ENCODE results near the gene UGT1A9. TPM values are rescaled to one million over a fixed set of nuclear protein-coding genes. Genes with fewer than 3 reads are reported as not detected.
"Not testable (repeated sequence)": the region's sequence is repeated elsewhere in the genome, so short reads cannot be mapped to it uniquely, and the experiment has no call there.

The UGT1A9 gene
- total RNA-seq, 1 donor from 2014 or later: not detected

- H3K9me3 Mint-ChIP-seq (ENCODE audit: unreplicated experiment): peaks cover 1% of the 10 kb centered on the region
- no peak for DNase-seq
- no peaks in the 10 kb centered on the region for H3K4me1 Mint-ChIP-seq (ENCODE audit: low read depth, unreplicated experiment)
- H3K27me3 Mint-ChIP-seq (ENCODE audit: unreplicated experiment): no peaks in the 10 kb centered on the region
- no peak overlapping the region for H3K4me3 Mint-ChIP-seq (ENCODE audit: unreplicated experiment)
- H3K36me3 Mint-ChIP-seq (ENCODE audit: unreplicated experiment): no peaks in the 10 kb centered on the region
- no peak overlapping the region for H3K27ac Mint-ChIP-seq (ENCODE audit: unreplicated experiment)
- no peak for TF ChIP-seq CTCF (IDR thresholded peaks at IDR 0.05; ENCODE audit: partially characterized antibody, unreplicated experiment)
These were observed 22.3 kb downstream of the UGT1A9 start for GRCh38 chr2:233693963-233694362.

DNA sequence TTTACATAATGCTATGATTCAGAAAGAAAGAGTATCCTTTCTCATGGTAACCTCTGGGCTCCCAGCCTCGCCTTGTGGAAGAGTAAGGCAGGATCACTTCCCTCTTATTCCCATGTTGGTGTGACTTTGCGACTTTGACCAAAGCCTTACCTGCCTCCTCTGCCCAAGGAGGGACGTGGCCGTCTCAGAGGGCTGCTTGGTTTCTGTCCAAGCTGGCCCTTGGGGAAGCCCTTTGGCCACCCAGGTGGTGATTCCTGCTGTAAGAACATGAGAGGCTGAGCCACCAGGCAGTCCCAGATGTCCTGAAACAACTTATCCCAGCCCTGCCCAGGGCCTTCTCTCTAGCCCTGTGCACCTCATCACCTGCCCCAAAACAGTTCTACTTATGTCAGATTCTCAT is 27.0 kb downstream of the UGT1A9 start:
- no peaks in the 10 kb centered on the region for H3K9me3 Mint-ChIP-seq (ENCODE audit: unreplicated experiment)
- H3K27ac Mint-ChIP-seq (ENCODE audit: unreplicated experiment): no peak overlapping the region
- H3K27me3 Mint-ChIP-seq (ENCODE audit: unreplicated experiment): no peaks in the 10 kb centered on the region
- H3K4me1 Mint-ChIP-seq (ENCODE audit: low read depth, unreplicated experiment): no peaks in the 10 kb centered on the region
- H3K4me3 Mint-ChIP-seq (ENCODE audit: unreplicated experiment): no peak overlapping the region
- H3K36me3 Mint-ChIP-seq (ENCODE audit: unreplicated experiment): no peaks in the 10 kb centered on the region
- TF ChIP-seq CTCF (IDR thresholded peaks at IDR 0.05; ENCODE audit: partially characterized antibody, unreplicated experiment): no peak
- DNase-seq: no peak

DNA sequence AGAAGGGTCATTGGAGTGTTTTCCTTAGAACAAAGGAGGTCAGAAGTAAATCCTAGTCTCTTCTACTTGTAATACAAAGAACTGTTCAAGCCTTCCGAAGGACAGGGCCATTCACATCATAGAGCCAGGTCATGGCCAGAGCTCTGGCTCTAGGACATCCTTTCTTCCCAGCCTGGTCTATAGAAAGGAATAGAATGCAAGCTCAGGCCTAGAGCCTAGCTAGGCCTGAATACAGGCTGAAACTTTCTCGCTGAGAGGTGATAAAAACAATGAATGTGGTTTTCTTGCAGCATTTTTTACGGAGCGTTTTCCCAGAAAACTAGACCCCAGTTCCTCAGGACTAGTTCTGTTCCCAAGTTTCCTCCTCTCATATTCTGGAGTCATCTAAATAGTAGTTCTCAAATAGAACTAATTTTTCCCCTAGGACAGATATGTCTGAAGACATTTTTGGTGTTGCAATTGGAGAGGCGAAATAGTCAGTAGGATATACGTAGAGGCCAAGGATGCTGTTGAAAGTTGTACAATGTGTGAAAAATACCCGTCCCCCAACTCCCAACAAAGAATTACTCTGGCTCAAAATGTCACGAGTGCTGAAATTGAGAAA is 27.8 kb downstream of the UGT1A9 start:
- no peaks in the 10 kb centered on the region for H3K27me3 Mint-ChIP-seq (ENCODE audit: unreplicated experiment)
- no peaks in the 10 kb centered on the region for H3K36me3 Mint-ChIP-seq (ENCODE audit: unreplicated experiment)
- no peaks in the 10 kb centered on the region for H3K4me1 Mint-ChIP-seq (ENCODE audit: low read depth, unreplicated experiment)
- no peak overlapping the region for H3K27ac Mint-ChIP-seq (ENCODE audit: unreplicated experiment)
- H3K4me3 Mint-ChIP-seq (ENCODE audit: unreplicated experiment): no peak overlapping the region
- H3K9me3 Mint-ChIP-seq (ENCODE audit: unreplicated experiment): no peaks in the 10 kb centered on the region
- no peak for DNase-seq
- no peak for TF ChIP-seq CTCF (IDR thresholded peaks at IDR 0.05; ENCODE audit: partially characterized antibody, unreplicated experiment)

GRCh38 chr2:233700028-233700635 is 28.4 kb downstream of the UGT1A9 start:
- no peaks in the 10 kb centered on the region for H3K9me3 Mint-ChIP-seq (ENCODE audit: unreplicated experiment)
- no peak for DNase-seq
- no peak overlapping the region for H3K27ac Mint-ChIP-seq (ENCODE audit: unreplicated experiment)
- H3K36me3 Mint-ChIP-seq (ENCODE audit: unreplicated experiment): no peaks in the 10 kb centered on the region
- no peak overlapping the region for H3K4me3 Mint-ChIP-seq (ENCODE audit: unreplicated experiment)
- no peaks in the 10 kb centered on the region for H3K4me1 Mint-ChIP-seq (ENCODE audit: low read depth, unreplicated experiment)
- H3K27me3 Mint-ChIP-seq (ENCODE audit: unreplicated experiment): no peaks in the 10 kb centered on the region
- TF ChIP-seq CTCF (IDR thresholded peaks at IDR 0.05; ENCODE audit: partially characterized antibody, unreplicated experiment): no peak

GRCh38 chr2:233700842-233701241 is 29.1 kb downstream of the UGT1A9 start:
- DNase-seq; H3K27ac Mint-ChIP-seq (ENCODE audit: unreplicated experiment); H3K27me3 Mint-ChIP-seq (ENCODE audit: unreplicated experiment); H3K9me3 Mint-ChIP-seq (ENCODE audit: unreplicated experiment); H3K4me3 Mint-ChIP-seq (ENCODE audit: unreplicated experiment); H3K36me3 Mint-ChIP-seq (ENCODE audit: unreplicated experiment); H3K4me1 Mint-ChIP-seq (ENCODE audit: low read depth, unreplicated experiment): not testable (repeated sequence)

Data from glutamatergic neuron (in vitro differentiated cells).